GM12878 (cell line): ENCODE measurements around the gene HSFX3. TPM values are rescaled to one million over a fixed set of nuclear protein-coding genes. Genes with fewer than 3 reads are reported as not detected.

ENCODE experiments used
- ATAC-seq: fragments of 200-7000 bp; cut with Tn5 transposase; 3 replicates; pipeline ENCODE4 v1.9.1; 2020; ENCODE audit warnings: mild to moderate bottlenecking, moderate library complexity
- BruUV-seq: library from RNA; stranded (reverse); fragments of 400-500 nt; replicated peaks from 2 replicates; lab custom pipeline; 2021; lab: Mats Ljungman, UMichigan
- CTCF ChIA-PET: fragments of 300-600 bp; sonication (Branson Sonifier 250); formaldehyde crosslinking; extraction: SDS; loops from one replicate; lab custom pipeline; 2021; ENCODE audit warnings: inconsistent platforms; lab: Yijun Ruan, JAX
- POLR2A ChIA-PET: fragments of 350-600 bp; formaldehyde crosslinking; extraction: SDS; loops from one replicate; lab custom pipeline; 2021; ENCODE audit warnings: inconsistent platforms; lab: Charles Lee
- RAD21 ChIA-PET: fragments of 300-600 bp; sonication (Branson Sonifier 250); formaldehyde crosslinking; loops from one replicate; lab custom pipeline; 2023; ENCODE audit warnings: antibody characterized with exemption; ENCODE audit not compliant: unreplicated experiment; lab: Charles Lee
- SMC1A ChIA-PET: fragments of 300-600 bp; sonication (Branson Sonifier 250); formaldehyde crosslinking; loops from one replicate; lab custom pipeline; 2023; ENCODE audit not compliant: unreplicated experiment, uncharacterized antibody; lab: Charles Lee
- DNase-seq: peaks from one replicate; pipeline ENCODE4 v3.0.0-alpha.2; 2011; ENCODE audit warnings: low read depth, low spot score
- FAIRE-seq: peaks from 3 replicates; lab custom pipeline; 2011; peaks lifted over from hg19 to GRCh38; lab: Jason Lieb, UNC
- H2AFZ ChIP-seq: 2 replicates; pipeline ENCODE4 v1.6.0; 2011; ENCODE audit warnings: low read depth, low read length, control low read depth; ENCODE audit not compliant: control insufficient read depth
- H3K27ac ChIP-seq: 2 replicates; pipeline ENCODE4 v1.5.1; 2011; ENCODE audit warnings: control low read depth; ENCODE audit not compliant: control insufficient read depth, insufficient read depth
- H3K27me3 ChIP-seq, 2 experiments: replicated peaks in 1 of 2; 2 replicates each; pipeline versions ENCODE4 v1.6.0 to v1.6.1; 2011; ENCODE audit warnings: low read length in 1 of 2; ENCODE audit not compliant: control insufficient read depth in 2 of 2, insufficient read depth in 2 of 2
- H3K36me3 ChIP-seq, 2 experiments: 2 replicates each; pipeline ENCODE4 v1.5.1; 2011; ENCODE audit warnings: low read length in 1 of 2; ENCODE audit not compliant: control insufficient read depth in 2 of 2, insufficient read depth in 2 of 2
- H3K4me1 ChIP-seq: 2 replicates; pipeline ENCODE4 v1.6.1; 2011; ENCODE audit warnings: mild to moderate bottlenecking, low read length, moderate library complexity, mixed read lengths; ENCODE audit not compliant: control insufficient read depth, insufficient read depth
- H3K4me2 ChIP-seq: 2 replicates; pipeline ENCODE4 v1.6.0; 2011; ENCODE audit warnings: control low read depth; ENCODE audit not compliant: control insufficient read depth, insufficient read depth
- H3K4me3 ChIP-seq: fragments of 200-600 bp; sonication (generic); 2 replicates; pipeline ENCODE4 v1.5.1; 2016
- H3K79me2 ChIP-seq: 2 replicates; pipeline ENCODE4 v1.6.0; 2011; ENCODE audit warnings: low read length; ENCODE audit not compliant: control insufficient read depth, insufficient read depth
- H3K9ac ChIP-seq: 2 replicates; pipeline ENCODE4 v1.8.0; 2011; ENCODE audit warnings: low read length, control low read depth, mixed read lengths; ENCODE audit not compliant: control insufficient read depth, insufficient read depth
- H3K9me3 ChIP-seq: replicated peaks from 3 replicates; pipeline ENCODE4 v1.5.1; 2011; ENCODE audit warnings: mild to moderate bottlenecking, low read length; ENCODE audit not compliant: control insufficient read depth, insufficient read depth
- H4K20me1 ChIP-seq: 2 replicates; pipeline ENCODE4 v1.6.0; 2011; ENCODE audit not compliant: control insufficient read depth, insufficient read depth
- ATF2 ChIP-seq: IDR thresholded peaks from 2 replicates; pipeline ENCODE4 v1.6.1; 2012; ENCODE audit warnings: low read length, inconsistent platforms
- ATF7 ChIP-seq: fragments of 450-650 bp; IDR thresholded peaks from 2 replicates; pipeline ENCODE4 v1.6.1; 2016; ENCODE audit warnings: low read depth, mild to moderate bottlenecking
- BACH1 ChIP-seq: fragments of 450-650 bp; IDR thresholded peaks from 2 replicates; pipeline ENCODE4 v1.6.1; 2017; ENCODE audit warnings: mild to moderate bottlenecking, borderline replicate concordance
- BCL11A ChIP-seq: IDR thresholded peaks from 2 replicates; pipeline ENCODE4 v1.6.1; 2011; ENCODE audit warnings: low read depth, low read length
- DPF2 ChIP-seq: fragments of 450-650 bp; IDR thresholded peaks from 2 replicates; pipeline ENCODE4 v1.6.1; 2017; ENCODE audit warnings: mild to moderate bottlenecking
- EED ChIP-seq: sonication (generic); IDR thresholded peaks from 2 replicates; pipeline ENCODE4 v1.6.1; 2016; ENCODE audit warnings: antibody characterized with exemption, low read depth
- EGR1 ChIP-seq, 2 experiments: IDR thresholded peaks; 1 replicate in 1 of 2; 2 replicates in 1 of 2; pipeline ENCODE4 v1.6.1; 2011 to 2012; ENCODE audit warnings: low read depth in 2 of 2, low read length in 2 of 2, borderline replicate concordance in 1 of 2, mild to moderate bottlenecking in 1 of 2, moderate library complexity in 1 of 2
- MTA2 ChIP-seq: fragments of 450-650 bp; IDR thresholded peaks from 2 replicates; pipeline ENCODE4 v1.6.1; 2016; ENCODE audit warnings: low read depth, mild to moderate bottlenecking, moderate library complexity
- MTA3 ChIP-seq: IDR thresholded peaks from 2 replicates; pipeline ENCODE4 v1.6.1; 2012; ENCODE audit warnings: low read length, inconsistent platforms, borderline replicate concordance
- NFYB ChIP-seq: IDR thresholded peaks from 2 replicates; pipeline ENCODE4 v1.6.1; 2011; ENCODE audit warnings: low read depth, mild to moderate bottlenecking, low read length, improper control_type of control experiment, moderate library complexity; ENCODE audit not compliant: insufficient read depth
- NKRF ChIP-seq: fragments of 450-650 bp; conservative IDR thresholded peaks from 2 replicates; pipeline ENCODE4 v1.6.1; 2017; ENCODE audit warnings: mild to moderate bottlenecking, moderate library complexity
- RAD51 ChIP-seq: fragments of 450-650 bp; IDR thresholded peaks from 2 replicates; pipeline ENCODE4 v1.6.1; 2016; ENCODE audit warnings: moderate library complexity, mild to moderate bottlenecking, inconsistent platforms
- RELB ChIP-seq: fragments of 450-650 bp; IDR thresholded peaks from 2 replicates; pipeline ENCODE4 v1.6.1; 2017; ENCODE audit warnings: low read depth, mild to moderate bottlenecking, moderate library complexity
- SMC3 ChIP-seq: IDR thresholded peaks from 2 replicates; pipeline ENCODE4 v1.6.1; 2011; ENCODE audit warnings: low read length, improper control_type of control experiment, borderline replicate concordance
- SP1 ChIP-seq: IDR thresholded peaks from one replicate; pipeline ENCODE4 v1.6.1; 2011; ENCODE audit warnings: low read depth, low read length
- SRF ChIP-seq, 2 experiments: IDR thresholded peaks; 2 replicates each; pipeline ENCODE4 v1.6.1; 2011; ENCODE audit warnings: low read depth in 2 of 2, low read length in 2 of 2, mild to moderate bottlenecking in 1 of 2, moderate library complexity in 1 of 2
- TARDBP ChIP-seq: IDR thresholded peaks from 2 replicates; pipeline ENCODE4 v1.6.1; 2016; ENCODE audit warnings: borderline replicate concordance
- TCF12 ChIP-seq: IDR thresholded peaks from 2 replicates; pipeline ENCODE4 v1.6.1; 2011; ENCODE audit warnings: low read depth, mild to moderate bottlenecking, low read length
- WGBS: methylation state at CpG from one replicate; pipeline ENCODE4 v1.1.6; 2016; ENCODE audit warnings: low lambda C conversion rate; ENCODE audit not compliant: insufficient replicate concordance, insufficient coverage; ENCODE audit errors: missing lambda C conversion rate; 5-methylcytosine and 5-hydroxymethylcytosine counted together
- in situ Hi-C: fragments of 300-500 bp; cut with MboI; formaldehyde crosslinking; loops from 9 replicates; pipeline ENCODE4 v1.14.3; 2018; ENCODE audit warnings: mixed read lengths
- intact Hi-C: fragments of 100-400 bp; cut with micrococcal nuclease; formaldehyde crosslinking; loops from one replicate; pipeline ENCODE4 v1.14.2; 2022; ENCODE audit not compliant: unreplicated experiment
- polyA plus RNA-seq, 11 experiments: library from polyadenylated mRNA; depleted of rRNA in 4 of 11; unstranded in 6 of 11; stranded (reverse) in 5 of 11; fragments of >200 nt; fragmentation: Nextera tagmentation in 4 of 11; fragmentation: Illumina TruSeq in 1 of 11; extraction: Ambion mirVana in 4 of 11; extraction: Trizol in 1 of 11; gene quantifications; 1 replicate in 1 of 11; 2 replicates in 10 of 11; pipeline versions ENCODE4 v1.2.1 to v1.2.3, GENCODE V29; 2011 to 2016; ENCODE audit warnings: inconsistent platforms in 2 of 11, missing spikeins in 2 of 11, low read depth in 1 of 11
- total RNA-seq, 4 experiments: library from RNA; depleted of rRNA in 3 of 4; stranded (reverse); fragments of >200 nt in 3 of 4; fragmentation: Illumina TruSeq in 1 of 4; extraction: Trizol in 1 of 4; gene quantifications; 2 replicates each; pipeline versions ENCODE4 v1.2.1 to v1.2.3, GENCODE V29; 2013 to 2021
- TF ChIP-seq, protein P1 (sequence below): IDR thresholded peaks from 2 replicates; pipeline ENCODE4 v1.6.1; 2012; ENCODE audit warnings: low read depth, low read length, improper control_type of control experiment

The HSFX3 gene
- total and polyA plus RNA-seq, 10 of the 15 experiments (the other 5 are each of a cell fraction or from before 2014, with no cell fraction given): 0.05 to 0.40 (median 0.29) TPM; not detected in 5

DNA sequence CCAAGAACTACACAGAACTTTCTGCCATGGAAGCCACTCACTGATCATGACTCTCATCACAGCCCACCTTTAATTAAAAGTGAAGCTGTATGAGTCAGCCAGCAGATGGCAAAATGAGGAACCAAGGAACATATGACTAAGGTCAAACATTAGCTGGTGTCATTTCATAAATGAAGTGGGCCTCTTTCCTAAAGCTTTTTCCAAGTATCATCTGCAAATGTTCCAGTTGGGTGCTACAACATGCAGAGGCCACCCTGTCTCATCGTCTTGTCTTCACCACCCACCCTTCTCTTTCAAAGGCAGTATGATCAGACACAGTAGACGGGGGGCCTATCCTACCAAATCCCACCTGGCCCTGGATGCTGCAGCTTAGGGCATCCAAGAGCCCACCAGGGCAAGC, 18.1 kb downstream of the HSFX3 start:
- intact Hi-C loops: loop anchor here (10.0 kb wide), 3 partner anchors 293 to 1033 kb away; partner anchors contain the start of gene MTM1
- ATAC-seq: peak; percentile 82
- WGBS: 12% methylated on average over 2 of the region's 2 CpGs
- TF ChIP-seq SRF (IDR thresholded peaks at IDR 0.05; ENCODE audit: low read depth in 2 of 2, low read length in 2 of 2) (no peak), SMC3 (peak; percentile 29; the same call in 1 of the 2 replicates), ATF2 (0 out of 2 replicates have a peak, but pooled peaks have one; percentile 38), SP1 (no peak), BACH1 (no peak; the same call in 1 of the 2 replicates), NFYB (no peak), MTA3 (no peak), BCL11A (peak; percentile 82), NKRF (no peak), EGR1 (IDR thresholded peaks at IDR 0.05; ENCODE audit: borderline replicate concordance in 1 of 2, low read depth in 2 of 2, low read length in 2 of 2) (no peak), MTA2 (peak; percentile 73), EED (peak; percentile 67), ATF7 (peak; percentile 53; the same call in 1 of the 2 replicates), RELB (0 out of 2 replicates have a peak, but pooled peaks have one; percentile 17), DPF2 (peak; percentile 75; the same call in 1 of the 2 replicates), TCF12 (peak; percentile 74), TARDBP (no peak), RAD51 (no peak)
- TF ChIP-seq, protein P1, sequence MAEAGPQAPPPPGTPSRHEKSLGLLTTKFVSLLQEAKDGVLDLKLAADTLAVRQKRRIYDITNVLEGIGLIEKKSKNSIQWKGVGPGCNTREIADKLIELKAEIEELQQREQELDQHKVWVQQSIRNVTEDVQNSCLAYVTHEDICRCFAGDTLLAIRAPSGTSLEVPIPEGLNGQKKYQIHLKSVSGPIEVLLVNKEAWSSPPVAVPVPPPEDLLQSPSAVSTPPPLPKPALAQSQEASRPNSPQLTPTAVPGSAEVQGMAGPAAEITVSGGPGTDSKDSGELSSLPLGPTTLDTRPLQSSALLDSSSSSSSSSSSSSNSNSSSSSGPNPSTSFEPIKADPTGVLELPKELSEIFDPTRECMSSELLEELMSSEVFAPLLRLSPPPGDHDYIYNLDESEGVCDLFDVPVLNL: no peak

More for the DNA sequence above, 18.1 kb downstream of the HSFX3 start:
- H3K36me3 ChIP-seq: no peaks in the 10 kb centered on the region
- FAIRE-seq (no peak), DNase-seq (no peak)
- H3K4me2 ChIP-seq: peak overlapping the region; percentile 21
- H3K9ac ChIP-seq: no peak overlapping the region
- H2AFZ ChIP-seq: no peak overlapping the region
- in situ Hi-C loops: no loop called here
- no peaks in the 10 kb centered on the region for H3K79me2 ChIP-seq
- H3K4me3 ChIP-seq: no peak overlapping the region
- 0 out of 2 replicates have a peak overlapping the region, but pooled peaks have one; percentile 4 for H3K27ac ChIP-seq
- BruUV-seq: no TSS peak
- H4K20me1 ChIP-seq: no peaks in the 10 kb centered on the region
- H3K27me3 ChIP-seq: no peaks in the 10 kb centered on the region
- POLR2A ChIA-PET: interaction anchor here (0.6 to 1.3 kb wide), 2 partner anchors 12 to 27 kb away, joined by 3 to 5 read pairs; no protein-coding TSS in a partner anchor
- SMC1A ChIA-PET: interaction anchor here (0.9 to 3.1 kb wide), 2 partner anchors 9 to 19 kb away, joined by 4 to 16 read pairs; partner anchors contain the start of gene EOLA1
- H3K4me1 ChIP-seq: peaks cover 6% of the 10 kb centered on the region
- H3K9me3 ChIP-seq: no peaks in the 10 kb centered on the region
- CTCF ChIA-PET: interaction anchor here (0.7 to 11.7 kb wide), 3 partner anchors 10 to 37 kb away, joined by 3 to 88 read pairs (median 3); no protein-coding TSS in a partner anchor
- RAD21 ChIA-PET: interaction anchor here (0.8 to 1.5 kb wide), 3 partner anchors 9 to 26 kb away, joined by 3 to 8 read pairs (median 5); partner anchors contain the start of gene EOLA1
